Right lobe of liver (tissue), 6 donors: ENCODE measurements around the gene F8. TPM values are rescaled to one million over a fixed set of nuclear protein-coding genes. Genes with fewer than 3 reads are reported as not detected.
"Not testable (repeated sequence)": the region's sequence is repeated elsewhere in the genome, so short reads cannot be mapped to it uniquely, and the experiment has no call there.

Source experiments
- ATAC-seq, 4 donors: fragments of 200-7000 bp; cut with Tn5 transposase; one replicate each; pipeline ENCODE4 v1.9.1; 2020; ENCODE audit warnings: mild to moderate bottlenecking in 4 of 4, moderate library complexity in 4 of 4
- DNase-seq, 3 donors: peaks; one replicate each; pipeline ENCODE4 v3.0.0-alpha.2; 2020
- H3K27ac ChIP-seq, 3 donors: fragments of 200-600 bp; one replicate each; pipeline ENCODE4 v1.8.0; 2022
- H3K27me3 ChIP-seq, 2 donors: fragments of 200-600 bp; one replicate each; pipeline ENCODE4 v1.8.0; 2022
- H3K36me3 ChIP-seq, 4 donors: fragments of 200-600 bp; sonication (generic) in 1 of 4; one replicate each; pipeline versions ENCODE4 v1.5.1 to v1.8.0; 2017 to 2022; ENCODE audit warnings: control low read depth in 1 of 4
- H3K4me1 ChIP-seq, 4 donors: fragments of 200-600 bp; sonication (generic) in 1 of 4; one replicate each; pipeline versions ENCODE4 v1.5.1 to v1.8.0; 2017 to 2022; ENCODE audit warnings: control low read depth in 1 of 4
- H3K4me3 ChIP-seq, 3 donors: fragments of 200-600 bp; one replicate each; pipeline ENCODE4 v1.8.0; 2022
- H3K9me3 ChIP-seq, 4 donors: fragments of 200-600 bp; sonication (generic) in 1 of 4; one replicate each; pipeline versions ENCODE4 v1.5.1 to v1.8.0; 2017 to 2022; ENCODE audit warnings: control low read depth in 1 of 4
- POLR2A ChIP-seq: fragments of 450-650 bp; IDR thresholded peaks from one replicate; pipeline ENCODE4 v1.6.1; 2017; ENCODE audit warnings: antibody characterized with exemption, mild to moderate bottlenecking
- WGBS: methylation state at CpG from one replicate; pipeline ENCODE4 v1.1.6; 2018; ENCODE audit warnings: low coverage, low lambda C conversion rate; ENCODE audit not compliant: insufficient coverage; ENCODE audit errors: missing lambda C conversion rate; 5-methylcytosine and 5-hydroxymethylcytosine counted together
- intact Hi-C, 2 donors: fragments of 100-400 bp; cut with DNase I; formaldehyde crosslinking; loops; one replicate each; pipeline versions ENCODE4 v1.11.2 to v1.14.1; 2022
- total RNA-seq, 6 experiments: library from RNA; depleted of rRNA in 2 of 6; stranded (reverse); fragments of >200 nt in 2 of 6; fragmentation: NEBNext Ultra II Directional in 3 of 6; extraction: Animal tissue kit (Norgen Biotek cat#: 25700) in 3 of 6; gene quantifications; one replicate each; pipeline versions ENCODE4 v1.1.0 to v1.2.4, GENCODE V29; 2016 to 2023
- TF ChIP-seq, protein P1 (sequence below), 4 donors: fragments of 200-600 bp in 3 of 4; fragments of 450-650 bp in 1 of 4; IDR thresholded peaks; one replicate each; pipeline versions ENCODE4 v1.5.1 to v1.8.0; 2016 to 2022; ENCODE audit warnings: antibody characterized with exemption in 4 of 4, mild to moderate bottlenecking in 2 of 4
- donor health status: DM: no; HTN: yes; CAD: no.
- donor health status: DM: no; HTN: no; CAD: no.
- donor health status: DM: no; HTN: no; CAD: no.
- donor health status: DM: no; HTN: yes; CAD: no.
- donor health status: DM: no; HTN: yes; CAD: no.

F8 gene
- total RNA-seq, 6 experiments from 2014 or later = 19.4 to 36.2 (median 26.3) TPM

DNA sequence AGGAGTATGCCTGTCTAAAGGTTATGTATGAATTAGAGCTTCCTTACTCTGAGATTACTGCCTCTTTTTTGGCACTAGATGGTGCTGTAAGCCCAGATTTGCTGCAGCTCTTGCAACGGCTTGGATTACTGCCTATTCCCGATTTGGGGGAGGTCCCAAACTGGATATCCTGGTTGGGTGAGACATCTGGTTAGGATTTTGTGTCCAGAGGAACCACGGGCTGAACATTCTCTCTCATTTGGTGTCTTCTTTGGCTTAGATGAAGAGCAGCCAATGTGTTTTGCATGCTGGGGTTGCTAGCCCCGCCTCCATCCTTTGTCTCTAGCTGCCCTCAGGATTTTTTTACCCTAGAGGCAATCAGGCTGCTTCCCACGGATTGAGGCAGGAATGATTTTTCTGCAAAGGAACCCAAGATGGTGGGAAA is 104.5 kb downstream of the F8 start:
- H3K27ac ChIP-seq = no peak overlapping the region
- WGBS = 8% methylated on average over 5 of the region's 5 CpGs
- ATAC-seq = peak; percentile 84 to 94 (median 90)
- peaks cover 0 to 3% (median 0%) of the 10 kb centered on the region in 4 donors for H3K4me1 ChIP-seq
- H3K36me3 ChIP-seq = no peaks in the 10 kb centered on the region
- TF ChIP-seq, protein P1, sequence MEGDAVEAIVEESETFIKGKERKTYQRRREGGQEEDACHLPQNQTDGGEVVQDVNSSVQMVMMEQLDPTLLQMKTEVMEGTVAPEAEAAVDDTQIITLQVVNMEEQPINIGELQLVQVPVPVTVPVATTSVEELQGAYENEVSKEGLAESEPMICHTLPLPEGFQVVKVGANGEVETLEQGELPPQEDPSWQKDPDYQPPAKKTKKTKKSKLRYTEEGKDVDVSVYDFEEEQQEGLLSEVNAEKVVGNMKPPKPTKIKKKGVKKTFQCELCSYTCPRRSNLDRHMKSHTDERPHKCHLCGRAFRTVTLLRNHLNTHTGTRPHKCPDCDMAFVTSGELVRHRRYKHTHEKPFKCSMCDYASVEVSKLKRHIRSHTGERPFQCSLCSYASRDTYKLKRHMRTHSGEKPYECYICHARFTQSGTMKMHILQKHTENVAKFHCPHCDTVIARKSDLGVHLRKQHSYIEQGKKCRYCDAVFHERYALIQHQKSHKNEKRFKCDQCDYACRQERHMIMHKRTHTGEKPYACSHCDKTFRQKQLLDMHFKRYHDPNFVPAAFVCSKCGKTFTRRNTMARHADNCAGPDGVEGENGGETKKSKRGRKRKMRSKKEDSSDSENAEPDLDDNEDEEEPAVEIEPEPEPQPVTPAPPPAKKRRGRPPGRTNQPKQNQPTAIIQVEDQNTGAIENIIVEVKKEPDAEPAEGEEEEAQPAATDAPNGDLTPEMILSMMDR (IDR thresholded peaks at IDR 0.05) = peak; percentile 61 to 78 (median 72)
- no peak for TF ChIP-seq POLR2A
- intact Hi-C loops = no loop called here
- peak in 1 of 3 donors; percentile 55 for DNase-seq
- no peaks in the 10 kb centered on the region for H3K9me3 ChIP-seq
- H3K27me3 ChIP-seq = no peaks in the 10 kb centered on the region
- H3K4me3 ChIP-seq = peak overlapping the region in 1 of 3 donors; percentile 23

- DNase-seq = no peak
- Histone ChIP-seq H3K4me1 (peaks cover 0 to 3% (median 0%) of the 10 kb centered on the region in 4 donors), H3K27ac (no peak overlapping the region), H3K4me3 (no peak overlapping the region), H3K9me3 (no peaks in the 10 kb centered on the region), H3K27me3 (no peaks in the 10 kb centered on the region), H3K36me3 (no peaks in the 10 kb centered on the region)
- TF ChIP-seq, protein P1 (IDR thresholded peaks at IDR 0.05) = no peak
- TF ChIP-seq POLR2A = no peak
- no CpG with 5 or more reads among the region's 2 CpGs for WGBS
- intact Hi-C loops = no loop called here
- ATAC-seq = no peak
Observed at GRCh38 chrX:154914052-154914451, 108.5 kb downstream of the F8 start.

DNA sequence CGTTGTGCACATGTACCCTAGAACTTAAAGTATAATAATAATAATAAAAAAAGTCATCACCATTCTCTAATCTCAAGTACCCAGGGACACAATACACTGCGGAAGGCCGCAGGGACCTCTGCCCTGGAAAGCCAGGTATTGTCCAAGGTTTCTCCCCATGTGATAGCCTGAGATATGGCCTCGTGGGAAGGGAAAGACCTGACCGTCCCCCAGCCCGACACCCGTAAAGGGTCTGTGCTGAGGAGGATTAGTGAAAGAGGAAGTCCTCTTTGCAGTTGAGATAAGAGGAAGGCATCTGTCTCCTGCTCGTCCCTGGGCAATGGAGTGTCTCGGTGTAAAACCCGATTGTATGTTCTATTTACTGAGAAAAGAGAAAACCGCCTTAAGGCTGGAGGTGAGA is 112.0 kb downstream of the F8 start:
- WGBS = 70% methylated on average over 9 of the region's 11 CpGs
- ATAC-seq, intact Hi-C loops: not testable (repeated sequence)

GRCh38 chrX:154910048-154910447 is 112.5 kb downstream of the F8 start:
- H3K27me3 ChIP-seq, H3K4me1 ChIP-seq, intact Hi-C loops, ATAC-seq, H3K27ac ChIP-seq, DNase-seq, H3K4me3 ChIP-seq, H3K9me3 ChIP-seq, H3K36me3 ChIP-seq: not testable (repeated sequence)
- 85% methylated on average over 4 of the region's 4 CpGs for WGBS

More for the DNA sequence above, 112.0 kb downstream of the F8 start:
- H3K27ac ChIP-seq, H3K27me3 ChIP-seq, DNase-seq, H3K36me3 ChIP-seq, H3K4me3 ChIP-seq, H3K4me1 ChIP-seq, H3K9me3 ChIP-seq: not testable (repeated sequence)

DNA sequence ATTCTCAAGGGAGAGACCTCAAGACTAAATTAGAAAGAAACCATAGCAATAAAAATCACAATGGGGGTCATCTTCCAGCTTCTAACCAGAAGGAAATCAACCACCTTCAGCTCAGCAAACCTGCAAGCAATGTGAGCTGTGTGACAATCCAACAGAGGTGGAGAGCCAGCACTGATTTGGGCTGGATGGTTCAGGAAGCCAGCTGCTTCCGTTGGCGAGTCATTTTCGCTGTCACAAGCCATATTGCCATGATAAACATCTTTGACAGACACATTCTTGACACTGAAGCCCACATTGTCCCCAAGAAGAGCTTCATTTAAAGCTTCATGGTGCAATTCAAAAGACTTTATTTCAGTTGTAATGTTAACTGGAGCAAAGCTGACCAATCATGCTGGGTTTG is 113.7 kb downstream of the F8 start:
- no peak for ATAC-seq
- H3K9me3 ChIP-seq = no peaks in the 10 kb centered on the region
- H3K27ac ChIP-seq = no peak overlapping the region
- H3K27me3 ChIP-seq = no peaks in the 10 kb centered on the region
- H3K36me3 ChIP-seq = no peaks in the 10 kb centered on the region
- intact Hi-C loops = no loop called here
- TF ChIP-seq POLR2A = no peak
- TF ChIP-seq, protein P1 (IDR thresholded peaks at IDR 0.05) = no peak
- H3K4me3 ChIP-seq = no peak overlapping the region
- no peak for DNase-seq
- WGBS = no CpG with 5 or more reads among the region's 3 CpGs
- H3K4me1 ChIP-seq = no peaks in the 10 kb centered on the region

- intact Hi-C loops = no loop called here
- WGBS = 44% methylated on average over 1 of the region's 1 CpG
- Histone ChIP-seq H3K27ac (no peak overlapping the region), H3K4me1 (no peaks in the 10 kb centered on the region), H3K4me3 (no peak overlapping the region), H3K27me3 (no peaks in the 10 kb centered on the region), H3K9me3 (no peaks in the 10 kb centered on the region), H3K36me3 (no peaks in the 10 kb centered on the region)
- DNase-seq = no peak
- no peak for ATAC-seq
- TF ChIP-seq, protein P1 (IDR thresholded peaks at IDR 0.05) = no peak
- no peak for TF ChIP-seq POLR2A
Observed at GRCh38 chrX:154902408-154902807, 120.1 kb downstream of the F8 start.
